IPS-18c (cell line): ENCODE results near the gene PNRC2.
"Not testable (repeated sequence)": the region's sequence is repeated elsewhere in the genome, so short reads cannot be mapped to it uniquely, and the experiment has no call there.

ENCODE experiments used
- H3K4me3 ChIP-seq: 2 replicates; pipeline ENCODE4 v1.7.0; 2013; ENCODE audit warnings: low read depth, mild to moderate bottlenecking, low read length, moderate library complexity; ENCODE audit not compliant: insufficient read depth
- H3K9me3 ChIP-seq: one replicate; pipeline ENCODE4 v1.6.1; 2013; ENCODE audit warnings: mild to moderate bottlenecking, low read length, moderate library complexity; ENCODE audit not compliant: control insufficient read depth, insufficient read depth

PNRC2 gene

GRCh38 chr1:23977854-23978191 lies 18.2 kb downstream of the PNRC2 start:
- H3K9me3 ChIP-seq, result no peaks in the 10 kb centered on the region
- H3K4me3 ChIP-seq, result no peak overlapping the region

DNA sequence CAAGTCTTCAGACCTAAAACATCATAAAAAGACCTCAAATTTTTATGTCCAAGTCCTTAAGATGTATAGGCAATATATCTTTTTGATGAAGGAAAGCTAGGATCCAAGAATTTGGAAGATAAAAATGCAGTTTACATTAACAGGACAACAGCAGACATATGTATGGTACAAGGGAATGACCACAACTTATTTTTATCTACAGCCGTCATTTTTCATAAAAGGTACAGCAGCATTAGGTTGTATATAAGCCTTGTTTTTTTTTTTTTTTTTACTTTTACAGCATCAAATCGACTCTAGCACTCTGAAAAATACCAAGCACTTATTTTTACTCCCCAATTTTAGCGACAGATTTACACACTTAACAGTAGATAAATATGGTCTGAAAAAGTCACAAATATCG lies 19.2 kb downstream of the PNRC2 start:
- peak overlapping the region; percentile 96 for H3K4me3 ChIP-seq
- no peaks in the 10 kb centered on the region for H3K9me3 ChIP-seq

- peak overlapping the region; percentile 96 for H3K4me3 ChIP-seq
Observed at GRCh38 chr1:23979387-23979880, 19.8 kb downstream of the PNRC2 start.

DNA sequence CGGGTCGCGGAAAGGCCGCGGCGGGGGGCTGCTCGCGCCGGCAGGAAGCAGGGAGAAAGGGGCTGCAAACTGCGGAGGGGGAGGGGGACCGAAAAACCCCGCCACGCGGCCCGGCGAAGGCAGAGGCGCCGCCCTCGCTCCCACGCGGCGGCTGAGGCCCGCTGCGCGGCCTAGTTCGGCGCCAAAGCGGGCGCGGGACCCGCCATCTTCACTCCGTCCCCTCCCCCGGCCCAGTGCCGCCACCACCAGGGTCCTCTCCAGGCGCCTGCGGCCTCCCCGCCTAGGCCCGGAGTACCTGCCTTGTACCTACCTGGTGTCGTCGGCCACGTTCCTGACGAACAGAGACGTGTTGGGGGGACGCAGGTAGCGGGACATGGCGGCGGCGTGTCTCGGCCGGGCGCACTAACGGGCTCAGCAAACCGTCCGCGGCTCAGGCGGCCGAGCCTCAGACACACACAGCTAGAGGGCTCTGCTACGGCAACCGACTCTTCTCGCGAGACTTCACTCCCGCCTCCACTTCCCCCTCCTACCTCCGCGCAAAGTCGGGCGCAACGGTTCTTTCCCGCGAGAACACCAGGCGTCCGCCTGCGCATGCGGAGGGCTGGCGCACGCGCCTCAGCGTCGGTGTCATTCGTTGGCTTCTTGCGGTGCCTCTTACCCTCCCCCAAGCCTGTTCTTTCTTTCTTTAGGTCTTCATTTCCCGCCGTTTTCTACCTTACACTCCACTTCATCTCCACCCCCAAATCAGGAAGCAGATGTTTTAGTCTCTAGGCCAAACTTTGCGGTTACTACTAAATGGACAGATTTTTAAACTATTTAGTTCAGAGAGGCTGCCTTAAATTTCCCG lies 20.5 kb downstream of the PNRC2 start, which contains the start of gene SRSF10:
Gene SRSF10 (minus strand): TSS at position 447 of the 847 bp plus-strand sequence. CDS start 72 bp downstream, at position 375.
- Histone ChIP-seq H3K9me3 (no peaks in the 10 kb centered on the region), H3K4me3 (peak within 1 kb of the TSS; percentile 96)

More at GRCh38 chr1:23979387-23979880, 19.8 kb downstream of the PNRC2 start:
- no peaks in the 10 kb centered on the region for H3K9me3 ChIP-seq

GRCh38 chr1:23980728-23981070 lies 21.1 kb downstream of the PNRC2 start:
- Histone ChIP-seq H3K9me3 (no peaks in the 10 kb centered on the region), H3K4me3 (no peak overlapping the region; the same call in 1 of the 2 replicates)

GRCh38 chr1:23984417-23985186 lies 25.0 kb downstream of the PNRC2 start:
- no peaks in the 10 kb centered on the region for H3K9me3 ChIP-seq
- no peak overlapping the region for H3K4me3 ChIP-seq

GRCh38 chr1:23987038-23987437 lies 27.4 kb downstream of the PNRC2 start:
- not testable (repeated sequence) for H3K4me3 ChIP-seq, H3K9me3 ChIP-seq

GRCh38 chr1:23989263-23989662 lies 29.6 kb downstream of the PNRC2 start:
- Histone ChIP-seq H3K4me3 (no peak overlapping the region), H3K9me3 (no peaks in the 10 kb centered on the region)

DNA sequence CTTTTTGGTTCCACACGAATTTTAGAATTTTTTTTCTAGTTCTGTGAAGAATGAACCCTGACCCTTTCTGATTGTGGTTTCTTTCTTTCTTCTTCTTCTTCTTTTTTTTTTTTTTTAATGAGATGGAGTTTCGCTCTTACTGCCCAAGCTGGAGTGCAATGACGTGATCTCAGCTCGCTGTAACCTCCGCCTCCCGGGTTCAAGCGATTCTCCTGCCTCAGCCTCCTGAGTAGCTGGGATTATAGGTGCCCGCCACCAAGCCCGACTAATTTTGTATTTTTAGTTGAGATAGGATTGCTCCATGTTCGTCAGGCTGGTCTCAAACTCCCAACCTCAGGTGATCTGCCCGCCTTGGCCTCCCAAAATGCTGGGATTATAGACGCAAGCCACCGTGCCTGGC lies 32.4 kb downstream of the PNRC2 start:
- H3K9me3 ChIP-seq, H3K4me3 ChIP-seq: not testable (repeated sequence)

DNA sequence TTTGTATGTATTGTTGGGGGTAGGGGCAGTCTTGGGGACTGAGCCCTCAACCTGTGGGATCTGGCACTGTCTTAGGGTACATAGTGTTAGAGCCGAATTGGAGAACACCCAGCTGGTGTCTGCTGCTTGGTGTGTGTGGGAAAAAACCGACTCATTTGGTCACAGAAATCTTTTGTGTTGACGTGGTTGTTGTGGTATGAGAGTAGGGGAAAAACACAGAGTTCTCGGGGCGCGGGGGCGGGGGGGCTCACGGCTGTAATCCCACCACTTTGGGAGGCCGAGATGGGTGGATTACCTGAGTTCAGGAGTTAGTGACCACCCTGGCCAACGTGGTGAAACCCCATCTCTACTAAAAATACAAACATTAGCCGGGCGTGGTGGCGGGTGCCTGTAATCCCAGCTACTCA lies 35.8 kb downstream of the PNRC2 start:
- H3K9me3 ChIP-seq, result no peaks in the 10 kb centered on the region
- H3K4me3 ChIP-seq, result no peak overlapping the region

- Histone ChIP-seq H3K9me3 (no peaks in the 10 kb centered on the region), H3K4me3 (no peak overlapping the region)
Observed at GRCh38 chr1:23996700-23997229, 37.1 kb downstream of the PNRC2 start.

DNA sequence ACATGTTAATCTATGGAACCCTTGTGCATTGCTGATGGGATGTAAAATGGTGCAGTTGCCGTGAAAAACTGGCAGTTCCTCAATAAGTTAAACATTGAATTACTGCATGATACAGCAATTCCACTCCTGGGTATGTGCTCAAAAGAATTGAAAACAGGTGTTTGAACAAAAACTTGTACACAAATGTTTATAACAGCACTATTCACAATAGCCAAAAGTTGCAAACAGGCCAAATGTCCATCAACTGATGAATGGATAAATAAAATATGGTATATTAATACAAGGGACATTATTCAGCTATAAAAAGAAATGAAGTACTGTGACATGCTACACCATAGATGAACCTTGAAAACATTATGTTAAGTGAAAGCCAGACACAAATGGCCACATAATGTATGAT lies 38.2 kb downstream of the PNRC2 start:
- Histone ChIP-seq H3K4me3 (no peak overlapping the region), H3K9me3 (no peaks in the 10 kb centered on the region)

DNA sequence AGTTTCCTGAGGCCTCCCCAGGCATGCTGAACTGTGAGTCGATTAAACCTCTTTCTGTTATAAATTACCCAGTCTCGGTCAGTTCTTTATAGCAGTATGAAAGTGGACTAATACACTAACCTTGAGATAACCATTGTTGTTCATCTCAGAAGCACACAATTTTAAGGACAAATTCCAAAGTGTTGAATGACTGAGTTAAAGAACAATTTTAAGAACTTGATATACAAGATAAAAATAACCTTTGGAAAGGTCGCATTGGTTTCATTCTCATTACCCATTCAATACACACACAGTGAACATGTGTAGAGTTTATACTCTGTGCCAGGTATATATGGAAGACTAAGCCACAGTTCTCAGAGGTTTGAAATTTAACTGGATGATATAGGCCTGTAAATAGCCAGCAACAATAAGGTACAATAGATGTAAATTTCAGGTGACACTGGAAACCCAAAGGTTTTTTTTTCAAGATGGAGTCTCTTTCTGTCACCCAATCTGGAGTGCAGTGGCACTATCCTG lies 39.6 kb downstream of the PNRC2 start:
- Histone ChIP-seq H3K9me3 (no peaks in the 10 kb centered on the region), H3K4me3 (no peak overlapping the region)

DNA sequence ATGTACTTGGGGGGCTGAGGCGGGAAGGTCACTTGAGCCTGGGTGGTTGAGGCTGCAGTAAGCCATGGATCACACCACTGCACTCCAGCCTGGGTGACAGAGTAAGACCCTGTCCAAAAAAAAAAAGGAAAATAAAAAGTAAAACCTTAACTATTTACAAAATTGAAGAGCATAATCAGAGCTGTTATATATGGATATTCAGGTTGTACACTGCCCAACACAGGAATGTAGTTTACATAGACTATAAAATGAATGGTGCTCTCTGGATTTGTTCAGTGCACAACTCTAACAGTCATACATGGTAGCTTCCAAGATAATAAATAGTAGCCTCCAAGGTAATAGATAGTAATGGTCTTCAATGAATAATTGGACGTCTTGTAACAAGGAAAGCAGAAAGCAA lies 43.1 kb downstream of the PNRC2 start:
- Histone ChIP-seq H3K9me3 (peaks cover 2% of the 10 kb centered on the region), H3K4me3 (no peak overlapping the region)

DNA sequence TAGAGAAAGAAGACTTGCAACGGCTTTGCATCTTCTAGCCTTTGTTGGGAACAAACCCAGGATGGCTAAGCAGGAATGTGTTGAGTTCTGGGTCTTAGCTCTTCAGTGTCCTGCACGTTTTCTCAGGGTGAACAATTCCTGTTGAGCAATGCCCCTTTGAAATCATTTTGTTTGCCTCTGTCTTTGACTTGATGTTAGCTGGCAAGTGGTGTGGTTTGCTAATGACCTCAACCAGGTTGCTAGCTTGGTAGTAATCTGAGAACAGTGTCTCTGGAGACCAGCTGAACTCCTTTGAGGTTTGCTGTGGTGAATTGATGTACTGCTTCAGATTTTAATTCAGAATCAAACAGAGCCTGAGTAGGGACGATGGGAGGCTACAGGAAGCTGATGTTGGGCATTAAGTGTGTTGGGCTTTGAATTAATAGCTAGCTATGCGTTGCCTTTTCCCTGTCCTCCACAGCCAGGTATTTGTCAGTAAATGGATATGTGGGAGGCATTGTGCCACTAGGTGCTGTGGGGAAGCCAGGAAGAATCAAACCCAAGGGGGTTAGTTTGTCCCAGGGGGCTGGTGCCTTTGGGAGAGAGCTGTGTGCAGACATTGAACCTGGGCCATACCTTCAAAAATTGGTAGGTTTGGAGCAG lies 43.8 kb downstream of the PNRC2 start:
- peaks cover 2% of the 10 kb centered on the region for H3K9me3 ChIP-seq
- no peak overlapping the region for H3K4me3 ChIP-seq

GRCh38 chr1:24004132-24004531 lies 44.5 kb downstream of the PNRC2 start:
- H3K4me3 ChIP-seq, result no peak overlapping the region
- H3K9me3 ChIP-seq, result peaks cover 2% of the 10 kb centered on the region

DNA sequence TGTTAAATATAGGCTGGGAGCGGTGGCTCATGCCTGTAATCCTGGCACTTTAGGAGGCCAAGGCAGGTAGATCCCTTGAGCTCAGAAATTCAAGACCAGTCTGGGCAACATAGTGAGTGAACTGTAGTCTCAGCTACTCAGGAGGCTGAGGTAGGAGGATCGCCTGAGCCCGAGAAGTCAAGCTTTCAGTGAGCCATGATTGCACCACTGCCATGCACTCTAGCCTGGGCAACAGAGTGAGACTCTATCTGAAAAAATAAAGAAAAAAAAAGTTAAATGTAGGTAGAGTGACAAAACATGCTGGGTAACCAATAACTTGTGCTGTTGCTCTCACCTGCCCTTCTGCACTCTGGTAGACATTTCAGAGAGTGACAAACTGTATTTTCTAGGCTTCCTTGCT lies 45.5 kb downstream of the PNRC2 start:
- peaks cover 2% of the 10 kb centered on the region for H3K9me3 ChIP-seq
- no peak overlapping the region for H3K4me3 ChIP-seq
